Measurements from ENCODE around the gene GPANK1.
A peak's percentile ranks its signal among the peaks of the same experiment; 100 is the strongest.

GPANK1 gene

GRCh38 chr6:31676322-31676903, 11.6 kb upstream of the GPANK1 start:
- TF ChIP-seq, protein P1, sequence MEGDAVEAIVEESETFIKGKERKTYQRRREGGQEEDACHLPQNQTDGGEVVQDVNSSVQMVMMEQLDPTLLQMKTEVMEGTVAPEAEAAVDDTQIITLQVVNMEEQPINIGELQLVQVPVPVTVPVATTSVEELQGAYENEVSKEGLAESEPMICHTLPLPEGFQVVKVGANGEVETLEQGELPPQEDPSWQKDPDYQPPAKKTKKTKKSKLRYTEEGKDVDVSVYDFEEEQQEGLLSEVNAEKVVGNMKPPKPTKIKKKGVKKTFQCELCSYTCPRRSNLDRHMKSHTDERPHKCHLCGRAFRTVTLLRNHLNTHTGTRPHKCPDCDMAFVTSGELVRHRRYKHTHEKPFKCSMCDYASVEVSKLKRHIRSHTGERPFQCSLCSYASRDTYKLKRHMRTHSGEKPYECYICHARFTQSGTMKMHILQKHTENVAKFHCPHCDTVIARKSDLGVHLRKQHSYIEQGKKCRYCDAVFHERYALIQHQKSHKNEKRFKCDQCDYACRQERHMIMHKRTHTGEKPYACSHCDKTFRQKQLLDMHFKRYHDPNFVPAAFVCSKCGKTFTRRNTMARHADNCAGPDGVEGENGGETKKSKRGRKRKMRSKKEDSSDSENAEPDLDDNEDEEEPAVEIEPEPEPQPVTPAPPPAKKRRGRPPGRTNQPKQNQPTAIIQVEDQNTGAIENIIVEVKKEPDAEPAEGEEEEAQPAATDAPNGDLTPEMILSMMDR (conservative IDR thresholded peaks at IDR 0.05; ENCODE audit: low read depth, low read length) = no peak
- H3K4me3 ChIP-seq (ENCODE audit: low read length) = no peak overlapping the region
- no peak for DNase-seq (ENCODE audit: low read depth)

DNA sequence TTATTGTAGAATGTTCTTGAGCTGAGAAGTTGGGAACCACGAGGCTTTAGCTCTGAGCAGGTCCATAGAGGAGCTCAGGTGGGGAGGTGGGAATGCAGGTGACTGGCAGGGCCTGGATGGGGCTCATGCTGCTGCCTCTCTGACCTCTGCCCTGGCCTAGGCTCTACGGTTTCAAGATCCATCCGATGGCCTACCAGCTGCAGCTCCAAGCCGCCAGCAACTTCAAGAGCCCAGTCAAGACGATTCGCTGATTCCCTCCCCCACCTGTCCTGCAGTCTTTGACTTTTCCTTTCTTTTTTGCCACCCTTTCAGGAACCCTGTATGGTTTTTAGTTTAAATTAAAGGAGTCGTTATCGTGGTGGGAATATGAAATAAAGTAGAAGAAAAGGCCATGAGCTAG, 4.9 kb upstream of the GPANK1 start, which contains the start of gene LY6G5B:
Gene LY6G5B (plus strand): TSS at position 301 of the 400 bp plus-strand sequence. CDS start 975 bp downstream, outside the sequence.
- DNase-seq (ENCODE audit: low read depth) = no peak
- no peak within 1 kb of the TSS for H3K4me3 ChIP-seq (ENCODE audit: low read length)
- TF ChIP-seq, protein P1 (conservative IDR thresholded peaks at IDR 0.05; ENCODE audit: low read depth, low read length) = no peak

GRCh38 chr6:31666337-31666965, 1.7 kb upstream of the GPANK1 start:
- DNase-seq (ENCODE audit: low read depth) = no peak
- TF ChIP-seq, protein P1 (conservative IDR thresholded peaks at IDR 0.05; ENCODE audit: low read depth, low read length) = no peak
- peak overlapping the region; percentile 94 for H3K4me3 ChIP-seq (ENCODE audit: low read length)

- TF ChIP-seq, protein P1 (conservative IDR thresholded peaks at IDR 0.05; ENCODE audit: low read depth, low read length) = peak; percentile 15
- DNase-seq (ENCODE audit: low read depth) = peak; percentile 91
- peak within 1 kb of the TSS; percentile 94 for H3K4me3 ChIP-seq (ENCODE audit: low read length)
Observed at GRCh38 chr6:31665501-31666336, 922 bp upstream of the GPANK1 start, which contains the start of gene CSNK2B. Gene CSNK2B, plus strand, starts transcription at chr6:31666080. Its CDS starts 752 bp downstream, at chr6:31666832.

- TF ChIP-seq, protein P1 (conservative IDR thresholded peaks at IDR 0.05; ENCODE audit: low read depth, low read length) = no peak
- peak overlapping the region; percentile 94 for H3K4me3 ChIP-seq (ENCODE audit: low read length)
- no peak for DNase-seq (ENCODE audit: low read depth)
Observed at GRCh38 chr6:31663961-31664789, 622 bp downstream of the GPANK1 start.

GRCh38 chr6:31663126-31663960, 1.5 kb downstream of the GPANK1 start:
- TF ChIP-seq, protein P1 (conservative IDR thresholded peaks at IDR 0.05; ENCODE audit: low read depth, low read length) = no peak
- peak overlapping the region; percentile 94 for H3K4me3 ChIP-seq (ENCODE audit: low read length)
- no peak for DNase-seq (ENCODE audit: low read depth)

Data from retinal pigment epithelial cell (primary cell).